Measurements from ENCODE around the gene PDE3A. TPM values are rescaled to one million over a fixed set of nuclear protein-coding genes. Genes with fewer than 3 reads are reported as not detected.

PDE3A gene
- total and polyA plus RNA-seq, 2 of the 4 experiments (the other 2 are of a cell fraction): 0.09 to 0.18 TPM

DNA sequence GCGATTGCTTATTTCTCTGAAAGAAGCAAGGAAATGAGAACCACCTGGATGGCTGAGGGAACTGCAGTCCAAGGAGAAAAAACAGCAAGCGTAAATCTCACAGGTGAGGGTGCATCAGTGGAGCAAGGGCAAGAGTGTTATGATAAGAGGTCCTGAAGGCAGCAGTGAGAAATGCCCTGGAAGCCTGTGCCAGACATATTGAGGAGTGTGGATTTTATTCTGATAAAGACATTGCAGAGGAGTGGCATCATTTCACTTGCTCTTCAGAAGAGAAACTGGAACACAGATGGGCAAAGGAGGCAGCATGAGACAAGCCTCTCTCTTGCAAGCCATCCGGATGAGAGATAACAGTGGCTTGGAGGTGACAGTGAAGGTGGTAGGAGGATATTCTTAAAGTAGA is 78.5 kb downstream of the PDE3A start:
- Histone ChIP-seq H4K5ac (ENCODE audit: low read depth, low read length) (no peak overlapping the region), H3K4ac (ENCODE audit: low read depth, low read length) (no peak overlapping the region), H3K27ac (ENCODE audit: insufficient read depth, low read length) (no peak overlapping the region), H2BK120ac (ENCODE audit: low read depth, low read length) (no peak overlapping the region), H2BK20ac (ENCODE audit: low read depth, low read length) (no peak overlapping the region), H3K36me3 (ENCODE audit: control insufficient read depth, insufficient read depth, low read length) (no peaks in the 10 kb centered on the region; the same call in 1 of the 2 replicates), H3K4me1 (ENCODE audit: control insufficient read depth, insufficient read depth, low read length) (peaks cover 8% of the 10 kb centered on the region; the same call in 1 of the 2 replicates), H3K9me1 (ENCODE audit: insufficient read depth, low read length) (no peaks in the 10 kb centered on the region), H3K18ac (ENCODE audit: low read depth, low read length) (no peak overlapping the region), H4K8ac (ENCODE audit: low read depth in 2 of 2, low read length in 2 of 2) (no peak overlapping the region), H3K27me3 (ENCODE audit: control insufficient read depth, insufficient read depth, low read length) (no peaks in the 10 kb centered on the region), H4K91ac (ENCODE audit: insufficient read depth, low read depth, low read length) (no peak overlapping the region), H2BK5ac (ENCODE audit: low read depth, low read length, poor library complexity, severe bottlenecking) (no peak overlapping the region), H3K9ac (ENCODE audit: low read depth, low read length) (no peak overlapping the region), H4K20me1 (ENCODE audit: insufficient read depth, low read length) (no peaks in the 10 kb centered on the region), H3K9me3 (ENCODE audit: control insufficient read depth, insufficient read depth, low read length) (no peaks in the 10 kb centered on the region), H3K56ac (ENCODE audit: extremely low read depth, insufficient read depth, low read length) (no peak overlapping the region), H2AK9ac (replicated peaks; ENCODE audit: low read depth, low read length, poor library complexity) (no peak overlapping the region), H3K23ac (ENCODE audit: low read depth, low read length) (no peak overlapping the region), H2AFZ (replicated peaks; ENCODE audit: low read length, poor library complexity) (no peak overlapping the region), H3K4me2 (ENCODE audit: low read depth, low read length) (no peak overlapping the region), H3K4me3 (ENCODE audit: insufficient read depth, low read depth, low read length) (no peak overlapping the region), H2AK5ac (ENCODE audit: low read depth, low read length) (no peak overlapping the region), H3K14ac (replicated peaks; ENCODE audit: low read depth, low read length) (no peak overlapping the region), H2BK15ac (ENCODE audit: low read depth, low read length) (no peak overlapping the region), H3K79me1 (ENCODE audit: low read depth in 1 of 2, low read length in 2 of 2) (no peaks in the 10 kb centered on the region; a peak in 1 of 4 replicates)
- dilution Hi-C loops (cut with HindIII; ENCODE audit: low sequenced_read_pairs, unreplicated experiment) (no loop called here), in situ Hi-C loops (cut with MboI; ENCODE audit: low sequenced_read_pairs) (no loop called here), intact Hi-C loops (cut with micrococcal nuclease) (no loop called here)
- DNase-seq (no peak), ATAC-seq (ENCODE audit: low read depth) (no peak)
- POLR2A ChIA-PET (ENCODE audit: unreplicated experiment): no interaction called here
- CTCF ChIA-PET: no interaction called here
- no TSS peak for BruUV-seq (replicated peaks)
- no peak for TF ChIP-seq FOS (IDR thresholded peaks at IDR 0.05; ENCODE audit: low read depth, low read length)
- no peak for TF ChIP-seq NFE2L2 (IDR thresholded peaks at IDR 0.05; ENCODE audit: low read depth, low read length)
- TF ChIP-seq, protein P1, sequence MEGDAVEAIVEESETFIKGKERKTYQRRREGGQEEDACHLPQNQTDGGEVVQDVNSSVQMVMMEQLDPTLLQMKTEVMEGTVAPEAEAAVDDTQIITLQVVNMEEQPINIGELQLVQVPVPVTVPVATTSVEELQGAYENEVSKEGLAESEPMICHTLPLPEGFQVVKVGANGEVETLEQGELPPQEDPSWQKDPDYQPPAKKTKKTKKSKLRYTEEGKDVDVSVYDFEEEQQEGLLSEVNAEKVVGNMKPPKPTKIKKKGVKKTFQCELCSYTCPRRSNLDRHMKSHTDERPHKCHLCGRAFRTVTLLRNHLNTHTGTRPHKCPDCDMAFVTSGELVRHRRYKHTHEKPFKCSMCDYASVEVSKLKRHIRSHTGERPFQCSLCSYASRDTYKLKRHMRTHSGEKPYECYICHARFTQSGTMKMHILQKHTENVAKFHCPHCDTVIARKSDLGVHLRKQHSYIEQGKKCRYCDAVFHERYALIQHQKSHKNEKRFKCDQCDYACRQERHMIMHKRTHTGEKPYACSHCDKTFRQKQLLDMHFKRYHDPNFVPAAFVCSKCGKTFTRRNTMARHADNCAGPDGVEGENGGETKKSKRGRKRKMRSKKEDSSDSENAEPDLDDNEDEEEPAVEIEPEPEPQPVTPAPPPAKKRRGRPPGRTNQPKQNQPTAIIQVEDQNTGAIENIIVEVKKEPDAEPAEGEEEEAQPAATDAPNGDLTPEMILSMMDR (conservative IDR thresholded peaks at IDR 0.05; ENCODE audit: low read depth, low read length): no peak
- TF ChIP-seq RCOR1 (IDR thresholded peaks at IDR 0.05; ENCODE audit: insufficient replicate concordance, low read length): no peak
- no peak for TF ChIP-seq MXI1 (IDR thresholded peaks at IDR 0.05; ENCODE audit: borderline replicate concordance, low read depth, low read length)
- TF ChIP-seq RFX5 (IDR thresholded peaks at IDR 0.05; ENCODE audit: low read depth, low read length): no peak
- no peak for TF ChIP-seq POLR2A (IDR thresholded peaks at IDR 0.05; ENCODE audit: low read depth, low read length)
- TF ChIP-seq MAFK (IDR thresholded peaks at IDR 0.05; ENCODE audit: low read depth, low read length): no peak
- TF ChIP-seq BHLHE40 (IDR thresholded peaks at IDR 0.05; ENCODE audit: low read depth, low read length): no peak
- TF ChIP-seq SMC3 (IDR thresholded peaks at IDR 0.05; ENCODE audit: low read depth, low read length): no peak
- TF ChIP-seq CEBPB (IDR thresholded peaks at IDR 0.05; ENCODE audit: low read depth, low read length): no peak
- TF ChIP-seq, protein P2, sequence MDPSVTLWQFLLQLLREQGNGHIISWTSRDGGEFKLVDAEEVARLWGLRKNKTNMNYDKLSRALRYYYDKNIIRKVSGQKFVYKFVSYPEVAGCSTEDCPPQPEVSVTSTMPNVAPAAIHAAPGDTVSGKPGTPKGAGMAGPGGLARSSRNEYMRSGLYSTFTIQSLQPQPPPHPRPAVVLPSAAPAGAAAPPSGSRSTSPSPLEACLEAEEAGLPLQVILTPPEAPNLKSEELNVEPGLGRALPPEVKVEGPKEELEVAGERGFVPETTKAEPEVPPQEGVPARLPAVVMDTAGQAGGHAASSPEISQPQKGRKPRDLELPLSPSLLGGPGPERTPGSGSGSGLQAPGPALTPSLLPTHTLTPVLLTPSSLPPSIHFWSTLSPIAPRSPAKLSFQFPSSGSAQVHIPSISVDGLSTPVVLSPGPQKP (IDR thresholded peaks at IDR 0.05; ENCODE audit: borderline replicate concordance, low read depth, low read length): no peak
- TF ChIP-seq, protein P3, sequence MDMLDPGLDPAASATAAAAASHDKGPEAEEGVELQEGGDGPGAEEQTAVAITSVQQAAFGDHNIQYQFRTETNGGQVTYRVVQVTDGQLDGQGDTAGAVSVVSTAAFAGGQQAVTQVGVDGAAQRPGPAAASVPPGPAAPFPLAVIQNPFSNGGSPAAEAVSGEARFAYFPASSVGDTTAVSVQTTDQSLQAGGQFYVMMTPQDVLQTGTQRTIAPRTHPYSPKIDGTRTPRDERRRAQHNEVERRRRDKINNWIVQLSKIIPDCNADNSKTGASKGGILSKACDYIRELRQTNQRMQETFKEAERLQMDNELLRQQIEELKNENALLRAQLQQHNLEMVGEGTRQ (IDR thresholded peaks at IDR 0.05; ENCODE audit: low read depth, low read length): no peak
- no peak for TF ChIP-seq RAD21 (IDR thresholded peaks at IDR 0.05; ENCODE audit: low read length)
- WGBS, 2 experiments (ENCODE audit: extremely low coverage in 2 of 2, insufficient read length in 1 of 2): 67% methylated on average over 2 of the region's 3 CpGs; no CpG with 5 or more reads in 1 of the 2 experiments

All from IMR-90 (cell line).